GM12875 (cell line): Measurements from ENCODE around the gene YIF1A.

ENCODE experiments used
- H3K4me3 ChIP-seq: one replicate; pipeline ENCODE4 v1.5.1; 2011; ENCODE audit warnings: low read depth, low read length, control low read depth
- TF ChIP-seq, protein P1 (sequence below): IDR thresholded peaks from 2 replicates; pipeline ENCODE4 v1.5.1; 2011; ENCODE audit warnings: low read depth, mild to moderate bottlenecking, control low read depth, inconsistent platforms, low read length, moderate library complexity, borderline replicate concordance; ENCODE audit not compliant: insufficient read depth

YIF1A gene, protein sequence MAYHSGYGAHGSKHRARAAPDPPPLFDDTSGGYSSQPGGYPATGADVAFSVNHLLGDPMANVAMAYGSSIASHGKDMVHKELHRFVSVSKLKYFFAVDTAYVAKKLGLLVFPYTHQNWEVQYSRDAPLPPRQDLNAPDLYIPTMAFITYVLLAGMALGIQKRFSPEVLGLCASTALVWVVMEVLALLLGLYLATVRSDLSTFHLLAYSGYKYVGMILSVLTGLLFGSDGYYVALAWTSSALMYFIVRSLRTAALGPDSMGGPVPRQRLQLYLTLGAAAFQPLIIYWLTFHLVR

DNA sequence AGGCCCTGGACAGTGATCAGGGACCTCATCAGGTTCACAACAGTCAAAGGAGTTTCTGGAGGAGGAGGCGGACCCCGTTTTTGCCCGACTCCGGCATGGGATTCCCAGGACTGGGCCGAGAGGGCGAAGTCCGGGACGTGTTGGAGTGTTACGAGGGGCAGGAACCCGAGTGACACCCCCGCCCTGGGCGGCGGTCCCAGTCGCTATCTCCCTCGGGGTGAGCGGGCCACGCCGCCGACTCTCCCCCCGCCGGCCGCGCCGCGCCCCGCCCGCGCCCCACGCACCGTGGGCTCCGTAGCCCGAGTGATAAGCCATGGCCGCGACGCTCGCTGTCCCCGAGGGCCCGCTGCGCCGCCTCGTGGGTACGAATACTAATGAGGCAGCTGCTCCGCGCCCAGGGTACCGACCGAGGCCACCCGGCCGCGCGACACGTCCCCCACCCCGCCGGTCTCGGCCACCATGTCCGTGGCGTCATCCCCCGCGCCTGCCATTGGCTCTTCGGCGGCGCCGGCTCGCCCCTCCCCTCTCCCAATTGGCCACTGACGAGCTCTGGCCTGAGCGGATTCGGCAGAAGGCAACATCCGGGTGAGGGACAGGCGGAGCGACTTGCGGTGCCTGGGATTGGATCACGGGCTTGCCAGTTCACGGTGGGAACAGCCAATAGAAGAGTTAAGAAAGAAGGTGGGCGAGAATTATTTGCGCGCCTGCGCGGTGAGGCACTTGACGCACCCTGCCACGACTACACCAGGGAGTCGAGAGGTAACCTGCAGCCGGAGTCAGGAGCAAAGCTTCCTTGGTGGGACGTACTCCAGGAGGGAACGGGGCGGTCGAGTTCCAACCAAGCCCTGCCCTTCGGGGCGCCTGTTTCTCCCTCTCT lies at the start of gene YIF1A:
Gene YIF1A, minus strand, starts transcription at position 473 of the 877 bp plus-strand sequence. Its CDS starts 158 bp downstream, at position 315.
- peak within 1 kb of the TSS; percentile 81 for H3K4me3 ChIP-seq
- TF ChIP-seq, protein P1, sequence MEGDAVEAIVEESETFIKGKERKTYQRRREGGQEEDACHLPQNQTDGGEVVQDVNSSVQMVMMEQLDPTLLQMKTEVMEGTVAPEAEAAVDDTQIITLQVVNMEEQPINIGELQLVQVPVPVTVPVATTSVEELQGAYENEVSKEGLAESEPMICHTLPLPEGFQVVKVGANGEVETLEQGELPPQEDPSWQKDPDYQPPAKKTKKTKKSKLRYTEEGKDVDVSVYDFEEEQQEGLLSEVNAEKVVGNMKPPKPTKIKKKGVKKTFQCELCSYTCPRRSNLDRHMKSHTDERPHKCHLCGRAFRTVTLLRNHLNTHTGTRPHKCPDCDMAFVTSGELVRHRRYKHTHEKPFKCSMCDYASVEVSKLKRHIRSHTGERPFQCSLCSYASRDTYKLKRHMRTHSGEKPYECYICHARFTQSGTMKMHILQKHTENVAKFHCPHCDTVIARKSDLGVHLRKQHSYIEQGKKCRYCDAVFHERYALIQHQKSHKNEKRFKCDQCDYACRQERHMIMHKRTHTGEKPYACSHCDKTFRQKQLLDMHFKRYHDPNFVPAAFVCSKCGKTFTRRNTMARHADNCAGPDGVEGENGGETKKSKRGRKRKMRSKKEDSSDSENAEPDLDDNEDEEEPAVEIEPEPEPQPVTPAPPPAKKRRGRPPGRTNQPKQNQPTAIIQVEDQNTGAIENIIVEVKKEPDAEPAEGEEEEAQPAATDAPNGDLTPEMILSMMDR = no peak

DNA sequence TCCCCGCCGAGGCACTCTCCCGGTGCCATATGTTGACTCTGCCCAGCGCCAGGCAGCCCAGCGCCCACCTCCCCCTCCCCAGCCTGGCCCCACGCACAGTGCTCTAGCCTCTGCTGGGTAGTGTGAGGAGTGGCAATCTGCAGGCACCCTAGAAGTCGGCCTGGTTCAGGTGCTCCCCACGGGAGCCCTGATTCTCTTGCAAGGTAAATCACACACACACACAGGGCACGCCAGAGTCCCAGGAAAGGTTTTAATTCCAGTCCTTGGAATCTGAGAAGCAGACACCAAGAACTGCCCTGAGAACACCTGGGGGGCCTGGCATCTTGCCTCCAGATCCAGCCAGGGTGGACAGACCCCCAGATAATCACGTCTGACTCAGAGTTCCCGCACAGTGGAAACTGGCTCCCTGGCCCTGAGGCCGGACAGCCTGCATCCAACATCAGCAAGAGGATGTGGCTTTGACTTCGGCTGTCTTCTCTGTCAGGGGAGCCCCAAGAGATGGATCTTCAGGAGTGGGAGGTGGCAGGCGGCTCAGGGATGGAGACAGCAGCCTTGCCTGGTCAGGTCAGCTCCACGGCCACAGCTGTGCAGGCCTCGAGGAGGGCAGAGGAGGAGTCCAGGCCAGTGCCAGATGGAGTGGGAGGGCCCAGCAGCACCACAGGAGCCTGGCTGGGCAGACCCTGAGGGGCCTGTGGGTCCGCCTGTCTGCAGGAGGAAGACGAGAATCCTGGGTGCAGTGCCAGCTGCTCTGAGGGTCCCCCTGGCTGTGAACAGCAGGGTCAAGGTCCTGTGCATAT lies 48.4 kb upstream of the YIF1A start:
- TF ChIP-seq, protein P1 = no peak
- H3K4me3 ChIP-seq = no peak overlapping the region

DNA sequence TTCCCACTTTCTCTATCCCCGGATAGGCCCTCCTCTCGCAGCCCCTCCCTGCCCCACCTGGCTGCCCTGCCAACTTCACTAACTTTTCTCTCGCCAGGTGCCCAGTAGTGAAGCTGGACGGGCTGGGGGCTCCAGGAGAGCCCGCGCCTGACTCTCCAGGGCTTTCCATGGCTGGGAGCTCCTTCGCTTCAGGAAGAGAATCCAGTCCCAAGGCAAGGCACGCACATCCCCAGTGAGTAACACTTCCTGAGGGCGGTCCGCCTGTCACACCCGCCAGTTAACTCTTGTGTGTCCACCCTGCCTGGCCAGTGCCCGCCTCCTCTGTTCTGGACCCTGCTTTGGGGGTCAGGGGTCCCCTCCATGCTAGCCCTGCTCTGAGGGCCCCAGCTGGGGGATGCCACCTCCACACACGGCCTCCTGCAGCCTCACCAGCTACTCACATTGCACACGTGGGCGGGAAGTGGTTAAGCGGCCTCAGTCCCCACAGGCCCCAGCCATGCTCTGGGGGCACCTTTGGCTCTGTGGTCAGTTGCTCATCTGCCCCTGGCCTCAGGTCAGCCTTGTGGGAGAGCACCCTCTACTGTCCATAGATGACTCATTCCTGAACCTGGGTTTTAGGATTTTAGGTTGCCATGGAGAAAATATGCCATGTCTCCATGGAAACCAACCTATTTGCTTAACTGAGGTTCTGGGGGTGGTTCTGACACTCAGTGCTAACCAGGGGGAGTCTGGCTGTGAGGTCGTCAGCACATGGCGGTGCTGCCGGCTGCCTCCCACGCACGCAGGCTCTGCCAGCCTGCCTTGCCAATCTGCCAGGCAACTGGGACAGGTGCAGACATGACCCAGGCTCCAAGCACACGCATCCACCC lies 47.5 kb upstream of the YIF1A start, which contains the start of gene RIN1:
Gene RIN1, minus strand, starts transcription at position 201 of the 869 bp plus-strand sequence. Its CDS starts 32 bp downstream, at position 169.
- TF ChIP-seq, protein P1 = no peak
- no peak within 1 kb of the TSS for H3K4me3 ChIP-seq

DNA sequence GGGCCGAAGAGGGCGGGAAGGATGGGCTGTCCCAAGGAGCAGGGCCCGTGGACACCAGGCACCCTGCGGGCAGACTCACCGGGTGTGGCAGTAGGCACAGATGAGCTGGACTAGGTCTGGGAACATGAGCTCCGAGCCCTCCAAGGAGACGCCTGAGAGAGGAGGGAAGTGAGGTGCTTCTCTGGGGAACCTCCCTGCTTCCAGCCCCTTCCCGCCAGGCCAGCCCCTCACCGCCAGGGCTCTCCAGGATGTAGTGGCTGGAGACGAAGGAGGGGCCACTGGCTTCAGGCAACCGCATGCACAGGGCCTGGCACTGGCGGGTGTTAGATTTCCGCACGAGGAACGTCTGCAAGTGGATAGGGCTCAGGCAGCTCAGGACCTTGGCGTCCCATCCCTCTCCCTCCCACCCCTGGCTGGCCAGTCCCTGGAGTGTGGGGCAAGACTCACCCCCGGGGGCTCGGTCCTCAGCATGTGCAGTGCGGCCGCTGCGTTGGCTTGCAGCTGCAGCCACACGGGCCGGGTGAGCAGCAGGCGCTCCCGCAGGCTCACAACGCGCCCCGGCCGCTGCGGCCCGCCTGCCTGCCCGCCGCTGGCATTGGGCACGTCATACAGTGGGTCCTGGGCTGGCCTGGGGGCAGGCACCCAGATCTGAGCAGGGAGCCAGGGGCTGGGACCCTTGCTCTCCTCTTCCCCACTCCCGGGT lies 46.7 kb upstream of the YIF1A start:
- TF ChIP-seq, protein P1 = no peak
- no peak overlapping the region for H3K4me3 ChIP-seq

DNA sequence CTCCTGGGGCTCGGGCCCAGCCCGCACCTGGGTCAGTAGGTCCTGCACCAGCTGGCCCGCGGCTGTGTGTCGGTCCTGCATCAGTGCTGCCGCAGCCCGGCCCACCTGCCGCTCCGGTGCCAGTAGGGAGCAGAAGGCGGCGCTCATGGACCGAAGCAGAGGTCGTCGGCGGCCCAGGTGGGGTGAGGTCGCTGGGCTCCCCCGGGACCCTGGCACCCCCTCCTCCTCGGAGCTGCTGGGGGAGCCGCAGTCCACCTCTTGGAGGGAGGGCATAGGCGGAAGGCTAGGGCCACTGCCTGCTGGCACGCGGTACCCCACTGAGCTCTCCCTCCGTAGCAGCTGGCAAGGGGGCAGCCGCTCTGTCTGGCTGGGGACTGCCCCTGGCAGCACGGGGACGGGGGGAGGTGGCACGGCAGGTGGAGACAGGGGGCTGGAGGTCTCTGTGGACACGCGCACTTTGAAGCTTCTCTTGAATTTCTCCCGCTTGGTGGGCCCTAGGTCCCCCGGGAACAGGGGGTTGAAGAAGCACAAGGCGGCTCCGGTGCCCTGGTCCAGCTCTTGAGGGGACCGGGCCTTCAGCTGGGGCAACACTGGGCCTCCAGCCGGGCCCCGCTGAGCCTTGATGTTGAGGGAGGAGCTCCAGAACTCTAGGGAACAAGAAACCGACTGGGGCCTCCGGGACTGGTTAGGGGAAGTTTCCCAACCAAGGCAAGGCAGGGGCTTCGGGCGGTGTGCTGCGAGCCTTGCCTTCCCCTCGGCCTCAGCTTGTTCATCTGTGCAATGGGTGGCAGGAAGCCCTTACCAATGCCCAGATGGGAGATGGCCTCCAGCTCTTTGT lies 45.9 kb upstream of the YIF1A start:
- TF ChIP-seq, protein P1 = no peak
- H3K4me3 ChIP-seq = no peak overlapping the region
